ENCODE measurements around the gene KMT2E.

The KMT2E gene

GRCh38 chr7:105011141-105011830 lies 2.7 kb upstream of the KMT2E start:
- H3K9me2 ChIP-seq (ENCODE audit: low read depth, low read length): no peaks in the 10 kb centered on the region
- no peaks in the 10 kb centered on the region for H3K27me3 ChIP-seq (ENCODE audit: insufficient read depth, low read length)
- H3K9me3 ChIP-seq (ENCODE audit: low read length): no peaks in the 10 kb centered on the region
- peaks cover 22% of the 10 kb centered on the region for H3K79me2 ChIP-seq (ENCODE audit: insufficient read depth, low read length)
- H3K9ac ChIP-seq (ENCODE audit: low read length): peak overlapping the region; percentile 97
- H3K4me3 ChIP-seq (ENCODE audit: low read depth, low read length, poor library complexity, severe bottlenecking): peak overlapping the region; percentile 94
- H3K4me2 ChIP-seq (ENCODE audit: low read length): peak overlapping the region; percentile 86
- TF ChIP-seq, protein P1, sequence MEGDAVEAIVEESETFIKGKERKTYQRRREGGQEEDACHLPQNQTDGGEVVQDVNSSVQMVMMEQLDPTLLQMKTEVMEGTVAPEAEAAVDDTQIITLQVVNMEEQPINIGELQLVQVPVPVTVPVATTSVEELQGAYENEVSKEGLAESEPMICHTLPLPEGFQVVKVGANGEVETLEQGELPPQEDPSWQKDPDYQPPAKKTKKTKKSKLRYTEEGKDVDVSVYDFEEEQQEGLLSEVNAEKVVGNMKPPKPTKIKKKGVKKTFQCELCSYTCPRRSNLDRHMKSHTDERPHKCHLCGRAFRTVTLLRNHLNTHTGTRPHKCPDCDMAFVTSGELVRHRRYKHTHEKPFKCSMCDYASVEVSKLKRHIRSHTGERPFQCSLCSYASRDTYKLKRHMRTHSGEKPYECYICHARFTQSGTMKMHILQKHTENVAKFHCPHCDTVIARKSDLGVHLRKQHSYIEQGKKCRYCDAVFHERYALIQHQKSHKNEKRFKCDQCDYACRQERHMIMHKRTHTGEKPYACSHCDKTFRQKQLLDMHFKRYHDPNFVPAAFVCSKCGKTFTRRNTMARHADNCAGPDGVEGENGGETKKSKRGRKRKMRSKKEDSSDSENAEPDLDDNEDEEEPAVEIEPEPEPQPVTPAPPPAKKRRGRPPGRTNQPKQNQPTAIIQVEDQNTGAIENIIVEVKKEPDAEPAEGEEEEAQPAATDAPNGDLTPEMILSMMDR (IDR thresholded peaks at IDR 0.05; ENCODE audit: low read length): no peak
- TF ChIP-seq EZH2 (IDR thresholded peaks at IDR 0.05; ENCODE audit: borderline replicate concordance, low read length): no peak
- no peak overlapping the region for H2AFZ ChIP-seq (ENCODE audit: low read length)
- H3F3A ChIP-seq (ENCODE audit: insufficient read depth, low read length): no peaks in the 10 kb centered on the region
- peaks cover 52% of the 10 kb centered on the region for H3K4me1 ChIP-seq (ENCODE audit: insufficient read depth, low read length, severe bottlenecking)
- H3K27ac ChIP-seq (ENCODE audit: low read depth, low read length, poor library complexity, severe bottlenecking): peak overlapping the region; percentile 98
- peaks cover 6% of the 10 kb centered on the region for H4K20me1 ChIP-seq (ENCODE audit: insufficient read depth, low read length)
- peaks cover 72% of the 10 kb centered on the region for H3K36me3 ChIP-seq (ENCODE audit: insufficient read depth, low read length)

GRCh38 chr7:105011831-105012502 lies 2.0 kb upstream of the KMT2E start:
- TF ChIP-seq, protein P1 (IDR thresholded peaks at IDR 0.05; ENCODE audit: low read length): no peak
- no peak for TF ChIP-seq EZH2 (IDR thresholded peaks at IDR 0.05; ENCODE audit: borderline replicate concordance, low read length)
- peaks cover 3% of the 10 kb centered on the region; the same call in 1 of the 2 replicates for H4K20me1 ChIP-seq (ENCODE audit: insufficient read depth, low read length)

DNA sequence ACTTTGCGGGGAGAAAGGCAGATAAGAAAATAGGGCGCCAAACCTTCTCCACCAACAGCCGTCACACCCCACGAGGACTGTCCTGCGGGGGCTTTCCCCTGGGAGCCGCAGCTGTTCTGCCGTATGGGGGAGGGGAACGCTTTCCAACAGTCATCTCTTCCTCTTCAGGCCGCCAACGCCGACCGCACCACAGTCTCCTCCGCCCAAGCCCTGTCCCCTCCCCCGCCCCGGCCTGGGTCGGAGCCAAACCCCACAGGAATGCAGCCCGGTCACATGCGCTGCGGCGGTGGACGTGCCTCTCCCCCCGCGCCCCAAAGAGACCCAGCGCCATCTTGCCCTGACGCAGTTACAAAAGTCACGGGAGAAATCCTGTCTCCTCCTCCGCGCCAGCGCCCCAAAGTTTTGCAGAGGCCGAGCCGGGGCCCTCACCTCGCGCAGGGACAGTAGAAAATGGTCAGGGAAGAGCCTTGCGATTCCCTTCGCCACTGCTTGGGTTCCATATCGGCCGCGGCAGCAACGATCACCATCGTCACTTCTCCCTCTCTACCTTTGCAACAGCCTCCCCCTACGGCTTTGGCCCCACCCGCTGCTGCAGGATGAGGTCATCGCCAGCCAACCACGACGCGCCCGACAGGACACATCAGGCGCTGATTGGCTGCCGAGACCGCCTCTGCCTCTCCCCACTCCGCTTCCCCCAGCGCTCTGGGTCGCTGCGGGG lies 1.3 kb upstream of the KMT2E start:
- H3K4me2 ChIP-seq (ENCODE audit: low read length): peak overlapping the region; percentile 86
- H3K9ac ChIP-seq (ENCODE audit: low read length): peak overlapping the region; percentile 97
- H4K20me1 ChIP-seq (ENCODE audit: insufficient read depth, low read length): no peaks in the 10 kb centered on the region
- H3K27me3 ChIP-seq (ENCODE audit: insufficient read depth, low read length): no peaks in the 10 kb centered on the region
- no peaks in the 10 kb centered on the region for H3F3A ChIP-seq (ENCODE audit: insufficient read depth, low read length)
- H3K79me2 ChIP-seq (ENCODE audit: insufficient read depth, low read length): peaks cover 36% of the 10 kb centered on the region
- H3K9me3 ChIP-seq (ENCODE audit: low read length): no peaks in the 10 kb centered on the region
- peak overlapping the region; percentile 94 for H3K4me3 ChIP-seq (ENCODE audit: low read depth, low read length, poor library complexity, severe bottlenecking)
- peaks cover 52% of the 10 kb centered on the region for H3K4me1 ChIP-seq (ENCODE audit: insufficient read depth, low read length, severe bottlenecking)
- H2AFZ ChIP-seq (ENCODE audit: low read length): no peak overlapping the region
- H3K27ac ChIP-seq (ENCODE audit: low read depth, low read length, poor library complexity, severe bottlenecking): peak overlapping the region; percentile 98
- peaks cover 58% of the 10 kb centered on the region for H3K36me3 ChIP-seq (ENCODE audit: insufficient read depth, low read length)
- no peaks in the 10 kb centered on the region for H3K9me2 ChIP-seq (ENCODE audit: low read depth, low read length)
- TF ChIP-seq, protein P1 (IDR thresholded peaks at IDR 0.05; ENCODE audit: low read length): no peak
- TF ChIP-seq EZH2 (IDR thresholded peaks at IDR 0.05; ENCODE audit: borderline replicate concordance, low read length): no peak

More at GRCh38 chr7:105011831-105012502, 2.0 kb upstream of the KMT2E start:
- Histone ChIP-seq H3K9me3 (ENCODE audit: low read length) (no peaks in the 10 kb centered on the region), H3K4me2 (ENCODE audit: low read length) (peak overlapping the region; percentile 86), H2AFZ (ENCODE audit: low read length) (no peak overlapping the region), H3F3A (ENCODE audit: insufficient read depth, low read length) (no peaks in the 10 kb centered on the region), H3K4me3 (ENCODE audit: low read depth, low read length, poor library complexity, severe bottlenecking) (peak overlapping the region; percentile 94), H3K27ac (ENCODE audit: low read depth, low read length, poor library complexity, severe bottlenecking) (peak overlapping the region; percentile 98), H3K9me2 (ENCODE audit: low read depth, low read length) (no peaks in the 10 kb centered on the region), H3K9ac (ENCODE audit: low read length) (peak overlapping the region; percentile 97), H3K36me3 (ENCODE audit: insufficient read depth, low read length) (peaks cover 65% of the 10 kb centered on the region), H3K79me2 (ENCODE audit: insufficient read depth, low read length) (peaks cover 29% of the 10 kb centered on the region), H3K4me1 (ENCODE audit: insufficient read depth, low read length, severe bottlenecking) (peaks cover 52% of the 10 kb centered on the region), H3K27me3 (ENCODE audit: insufficient read depth, low read length) (no peaks in the 10 kb centered on the region)
